Measurements from ENCODE around the gene DOCK9. TPM values are rescaled to one million over a fixed set of nuclear protein-coding genes. Genes with fewer than 3 reads are reported as not detected.

Gene DOCK9
- total and polyA plus RNA-seq, 7 donors, result 13.8 to 39.5 (median 19.9) TPM

DNA sequence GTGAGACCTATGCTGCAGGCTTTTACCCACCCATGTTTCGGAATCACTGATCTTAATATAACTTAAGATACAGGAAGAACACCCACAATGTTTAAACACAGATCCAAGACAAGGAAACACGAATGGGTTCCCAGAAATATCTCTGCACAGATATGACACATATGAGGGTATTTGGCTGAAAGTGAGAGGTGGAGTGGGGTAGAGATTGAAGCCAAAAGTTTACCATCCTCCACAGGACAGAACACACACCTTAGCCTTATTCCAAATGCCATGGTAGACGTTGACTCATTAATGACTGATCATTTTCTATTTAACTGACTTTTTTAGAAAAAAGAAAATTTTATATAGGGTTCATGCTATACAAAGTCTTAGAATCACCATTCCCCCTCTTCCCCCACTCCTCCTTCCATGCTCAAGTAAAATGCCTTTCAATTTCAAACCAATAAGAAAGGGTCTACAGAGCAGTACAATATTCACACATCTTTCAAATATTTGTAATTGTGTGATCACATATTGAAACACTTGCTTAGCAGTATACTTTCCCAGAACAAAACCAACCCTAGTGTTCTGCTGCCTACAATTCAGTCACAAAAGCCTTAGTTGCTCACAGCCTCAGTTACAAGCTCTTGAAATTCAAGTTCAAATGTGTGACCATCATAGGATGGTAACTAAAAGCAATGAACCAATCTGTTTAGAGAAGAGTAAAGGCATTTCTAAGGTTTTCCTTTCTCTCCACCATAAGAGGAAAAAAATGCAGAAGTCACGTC is 11.8 kb upstream of the DOCK9 start:
- Histone ChIP-seq H3K36me3 (ENCODE audit: insufficient read depth in 1 of 2, low read depth in 1 of 2) (no peaks in the 10 kb centered on the region), H3K27me3 (ENCODE audit: insufficient read depth in 3 of 3, low read length in 2 of 3) (no peaks in the 10 kb centered on the region), H3K9me3 (no peaks in the 10 kb centered on the region), H3K4me1 (no peaks in the 10 kb centered on the region), H3K27ac (no peak overlapping the region), H3K4me3 (no peak overlapping the region)
- WGBS, 3 donors, result 88 to 92% (median 90%) methylated on average over 4 of the region's 4 CpGs
- DNase-seq (no peak), ATAC-seq (no peak)
- intact Hi-C loops (cut with DNase I), result no loop called here
- TF ChIP-seq, protein P1, sequence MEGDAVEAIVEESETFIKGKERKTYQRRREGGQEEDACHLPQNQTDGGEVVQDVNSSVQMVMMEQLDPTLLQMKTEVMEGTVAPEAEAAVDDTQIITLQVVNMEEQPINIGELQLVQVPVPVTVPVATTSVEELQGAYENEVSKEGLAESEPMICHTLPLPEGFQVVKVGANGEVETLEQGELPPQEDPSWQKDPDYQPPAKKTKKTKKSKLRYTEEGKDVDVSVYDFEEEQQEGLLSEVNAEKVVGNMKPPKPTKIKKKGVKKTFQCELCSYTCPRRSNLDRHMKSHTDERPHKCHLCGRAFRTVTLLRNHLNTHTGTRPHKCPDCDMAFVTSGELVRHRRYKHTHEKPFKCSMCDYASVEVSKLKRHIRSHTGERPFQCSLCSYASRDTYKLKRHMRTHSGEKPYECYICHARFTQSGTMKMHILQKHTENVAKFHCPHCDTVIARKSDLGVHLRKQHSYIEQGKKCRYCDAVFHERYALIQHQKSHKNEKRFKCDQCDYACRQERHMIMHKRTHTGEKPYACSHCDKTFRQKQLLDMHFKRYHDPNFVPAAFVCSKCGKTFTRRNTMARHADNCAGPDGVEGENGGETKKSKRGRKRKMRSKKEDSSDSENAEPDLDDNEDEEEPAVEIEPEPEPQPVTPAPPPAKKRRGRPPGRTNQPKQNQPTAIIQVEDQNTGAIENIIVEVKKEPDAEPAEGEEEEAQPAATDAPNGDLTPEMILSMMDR (IDR thresholded peaks at IDR 0.05), result no peak

DNA sequence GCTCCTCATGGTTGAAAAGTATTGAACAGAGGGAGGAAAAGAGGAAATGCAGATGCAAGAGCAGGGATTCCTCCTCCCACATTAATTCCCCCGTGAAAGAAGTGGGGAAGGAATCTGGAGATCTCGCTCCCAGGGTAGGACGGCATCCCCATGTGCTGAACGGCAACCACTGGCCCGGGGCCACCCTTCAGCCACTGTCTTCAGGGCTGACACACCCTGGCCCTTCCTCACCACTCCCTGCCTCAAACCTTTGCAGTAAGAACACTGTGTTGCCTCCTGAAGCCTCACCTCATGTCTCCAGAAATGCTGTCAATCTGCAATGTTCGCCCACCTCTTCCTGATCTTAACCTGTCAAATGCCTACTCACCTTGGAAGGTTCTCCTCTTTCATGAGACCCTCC is 10.9 kb upstream of the DOCK9 start:
- Histone ChIP-seq H3K36me3 (ENCODE audit: insufficient read depth in 1 of 2, low read depth in 1 of 2) (no peaks in the 10 kb centered on the region), H3K27me3 (ENCODE audit: insufficient read depth in 3 of 3, low read length in 2 of 3) (no peaks in the 10 kb centered on the region), H3K4me3 (no peak overlapping the region), H3K4me1 (no peaks in the 10 kb centered on the region), H3K27ac (no peak overlapping the region), H3K9me3 (no peaks in the 10 kb centered on the region)
- no peak for ATAC-seq
- intact Hi-C loops (cut with DNase I), result no loop called here
- WGBS, 3 donors, result 66 to 78% (median 67%) methylated on average over 6 of the region's 6 CpGs
- DNase-seq, result no peak
- TF ChIP-seq, protein P1 (IDR thresholded peaks at IDR 0.05), result no peak

- H3K9me3 ChIP-seq, result no peaks in the 10 kb centered on the region
- H3K27me3 ChIP-seq (ENCODE audit: insufficient read depth in 3 of 3, low read length in 2 of 3), result no peaks in the 10 kb centered on the region
- 70 to 77% (median 74%) methylated on average over 5 of the region's 5 CpGs for WGBS, 3 donors
- H3K4me3 ChIP-seq, result no peak overlapping the region
- TF ChIP-seq, protein P1 (IDR thresholded peaks at IDR 0.05), result no peak
- intact Hi-C loops (cut with DNase I), result no loop called here
- no peaks in the 10 kb centered on the region for H3K36me3 ChIP-seq (ENCODE audit: insufficient read depth in 1 of 2, low read depth in 1 of 2)
- no peak for ATAC-seq
- no peak overlapping the region for H3K27ac ChIP-seq
- no peaks in the 10 kb centered on the region for H3K4me1 ChIP-seq
- DNase-seq, result no peak
Observed at GRCh38 chr13:98988277-98988676, 10.4 kb upstream of the DOCK9 start.

DNA sequence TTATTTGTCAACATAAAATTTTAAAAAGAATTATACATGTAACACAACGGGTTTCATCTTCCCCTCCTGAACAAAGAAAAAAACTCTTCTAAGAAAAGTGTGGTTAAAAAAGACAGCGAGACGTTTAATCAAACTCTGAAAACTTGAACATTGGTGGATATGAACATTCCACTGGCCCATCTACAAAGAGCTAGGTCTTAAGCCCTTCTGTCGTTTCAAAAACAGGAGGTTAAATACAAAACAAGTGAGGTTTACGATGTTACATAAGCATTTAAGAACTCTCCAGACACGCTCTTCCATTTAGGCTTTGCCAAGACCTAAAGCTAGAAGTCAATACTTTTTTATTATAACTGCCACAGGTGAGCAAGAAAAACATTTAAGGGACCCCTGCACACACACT is 9.4 kb upstream of the DOCK9 start:
- Histone ChIP-seq H3K27ac (no peak overlapping the region), H3K4me1 (no peaks in the 10 kb centered on the region), H3K27me3 (ENCODE audit: insufficient read depth in 3 of 3, low read length in 2 of 3) (no peaks in the 10 kb centered on the region), H3K36me3 (ENCODE audit: insufficient read depth in 1 of 2, low read depth in 1 of 2) (no peaks in the 10 kb centered on the region), H3K4me3 (no peak overlapping the region), H3K9me3 (no peaks in the 10 kb centered on the region)
- TF ChIP-seq, protein P1 (IDR thresholded peaks at IDR 0.05), result no peak
- WGBS, 3 donors, result 68 to 80% (median 69%) methylated on average over 6 of the region's 6 CpGs
- intact Hi-C loops (cut with DNase I), result no loop called here
- DNase-seq (no peak), ATAC-seq (no peak)
